Activated CD4-positive, alpha-beta memory T cell treated with anti-CD3 and anti-CD28 coated beads, Interleukin-2, amount 10 ng/mL, durations not matched to agents 7 days and 5 days (primary cell): ENCODE data around the gene FAAP20. TPM values are rescaled to one million over a fixed set of nuclear protein-coding genes. Genes with fewer than 3 reads are reported as not detected.

Experiments
- CTCF ChIA-PET: fragments of 350-600 bp; sonication (Branson Sonifier 250); formaldehyde crosslinking; loops from one replicate; lab custom pipeline; 2021; ENCODE audit warnings: antibody characterized with exemption, inconsistent platforms; lab: Charles Lee
- POLR2A ChIA-PET: fragments of 350-600 bp; sonication (Branson Sonifier 250); formaldehyde crosslinking; loops from one replicate; lab custom pipeline; 2021; ENCODE audit warnings: antibody characterized with exemption; lab: Charles Lee
- DNase-seq: peaks from one replicate; pipeline ENCODE4 v3.0.0-alpha.2; 2020
- H3K27ac Mint-ChIP-seq: one replicate; pipeline ENCODE4 v1.8.0; 2021; ENCODE audit warnings: mild to moderate bottlenecking, mixed read lengths
- H3K27me3 Mint-ChIP-seq: one replicate; pipeline ENCODE4 v1.8.0; 2021; ENCODE audit warnings: mixed read lengths
- H3K36me3 Mint-ChIP-seq: one replicate; pipeline ENCODE4 v1.8.0; 2021; ENCODE audit warnings: low read depth, mixed read lengths
- H3K4me1 Mint-ChIP-seq: one replicate; pipeline ENCODE4 v1.8.0; 2021; ENCODE audit warnings: mixed read lengths
- H3K4me3 Mint-ChIP-seq: one replicate; pipeline ENCODE4 v1.8.0; 2021; ENCODE audit warnings: mild to moderate bottlenecking, mixed read lengths
- H3K9me3 Mint-ChIP-seq: one replicate; pipeline ENCODE4 v1.8.0; 2021; ENCODE audit warnings: mixed read lengths
- total RNA-seq, 2 experiments: library from RNA; stranded (reverse); gene quantifications; one replicate each; pipeline ENCODE4 v1.2.3, GENCODE V29; 2021

FAAP20 gene
- total RNA-seq, 2 experiments from 2014 or later: 53.4 to 57.1 TPM

GRCh38 chr1:2184531-2184930 is 10.0 kb downstream of the FAAP20 start:
- Mint-ChIP-seq H3K36me3 (no peaks in the 10 kb centered on the region), H3K9me3 (no peaks in the 10 kb centered on the region), H3K4me1 (peaks cover 4% of the 10 kb centered on the region), H3K4me3 (no peak overlapping the region), H3K27me3 (no peaks in the 10 kb centered on the region), H3K27ac (no peak overlapping the region)
- ChIA-PET POLR2A (interaction anchor here (1.2 kb wide), 1 partner anchor 207 kb away, joined by 3 read pairs; the partner anchor contains the start of genes MORN1 and RER1), CTCF (interaction anchor here (1.4 kb wide), 1 partner anchor 10 kb away, joined by 5 read pairs; no protein-coding TSS in a partner anchor)
- no peak for DNase-seq

- H3K27me3 Mint-ChIP-seq: no peaks in the 10 kb centered on the region
- H3K36me3 Mint-ChIP-seq: no peaks in the 10 kb centered on the region
- H3K4me3 Mint-ChIP-seq: no peak overlapping the region
- H3K4me1 Mint-ChIP-seq: no peaks in the 10 kb centered on the region
- H3K27ac Mint-ChIP-seq: no peak overlapping the region
- CTCF ChIA-PET: interaction anchor here (1.4 to 1.6 kb wide), 2 partner anchors 9 to 10 kb away, joined by 4 to 5 read pairs; no protein-coding TSS in a partner anchor
- POLR2A ChIA-PET: interaction anchor here (1.2 kb wide), 1 partner anchor 208 kb away, joined by 3 read pairs; the partner anchor contains the start of genes MORN1 and RER1
- no peaks in the 10 kb centered on the region for H3K9me3 Mint-ChIP-seq
- DNase-seq: no peak
Observed at GRCh38 chr1:2183937-2184334, 10.6 kb downstream of the FAAP20 start.

- Mint-ChIP-seq H3K4me3 (no peak overlapping the region), H3K27ac (no peak overlapping the region), H3K36me3 (no peaks in the 10 kb centered on the region), H3K9me3 (no peaks in the 10 kb centered on the region), H3K27me3 (no peaks in the 10 kb centered on the region), H3K4me1 (no peaks in the 10 kb centered on the region)
- ChIA-PET CTCF (interaction anchor here (0.9 to 1.6 kb wide), 2 partner anchors 8 to 12 kb away, joined by 4 read pairs; partner anchors contain the start of gene FAAP20), POLR2A (interaction anchor here (0.5 kb wide), 1 partner anchor 157 kb away, joined by 4 read pairs; no protein-coding TSS in a partner anchor)
- DNase-seq: no peak
Observed at GRCh38 chr1:2182376-2182775, 12.2 kb downstream of the FAAP20 start.

GRCh38 chr1:2181752-2182151 is 12.8 kb downstream of the FAAP20 start:
- no peaks in the 10 kb centered on the region for H3K27me3 Mint-ChIP-seq
- H3K27ac Mint-ChIP-seq: no peak overlapping the region
- no peak overlapping the region for H3K4me3 Mint-ChIP-seq
- H3K9me3 Mint-ChIP-seq: no peaks in the 10 kb centered on the region
- no peak for DNase-seq
- POLR2A ChIA-PET: no interaction called here
- no peaks in the 10 kb centered on the region for H3K4me1 Mint-ChIP-seq
- H3K36me3 Mint-ChIP-seq: no peaks in the 10 kb centered on the region
- CTCF ChIA-PET: no interaction called here

GRCh38 chr1:2181271-2181670 is 13.3 kb downstream of the FAAP20 start:
- POLR2A ChIA-PET: no interaction called here
- CTCF ChIA-PET: no interaction called here
- Mint-ChIP-seq H3K4me3 (no peak overlapping the region), H3K36me3 (no peaks in the 10 kb centered on the region), H3K27ac (no peak overlapping the region), H3K9me3 (no peaks in the 10 kb centered on the region), H3K27me3 (no peaks in the 10 kb centered on the region), H3K4me1 (no peaks in the 10 kb centered on the region)
- DNase-seq: no peak

GRCh38 chr1:2180297-2181245 is 14.0 kb downstream of the FAAP20 start:
- DNase-seq: no peak
- no peak overlapping the region for H3K27ac Mint-ChIP-seq
- ChIA-PET POLR2A (no interaction called here), CTCF (no interaction called here)
- H3K4me3 Mint-ChIP-seq: no peak overlapping the region
- H3K9me3 Mint-ChIP-seq: no peaks in the 10 kb centered on the region
- no peaks in the 10 kb centered on the region for H3K27me3 Mint-ChIP-seq
- no peaks in the 10 kb centered on the region for H3K36me3 Mint-ChIP-seq
- H3K4me1 Mint-ChIP-seq: no peaks in the 10 kb centered on the region

GRCh38 chr1:2179283-2180013 is 15.1 kb downstream of the FAAP20 start:
- CTCF ChIA-PET: no interaction called here
- no peaks in the 10 kb centered on the region for H3K36me3 Mint-ChIP-seq

GRCh38 chr1:2178875-2179274 is 15.7 kb downstream of the FAAP20 start:
- DNase-seq: no peak
- ChIA-PET CTCF (no interaction called here), POLR2A (interaction anchor here (0.7 kb wide), 1 partner anchor 16 kb away, joined by 3 read pairs; the partner anchor contains the start of gene FAAP20)
- Mint-ChIP-seq H3K4me3 (no peak overlapping the region), H3K27me3 (no peaks in the 10 kb centered on the region), H3K9me3 (no peaks in the 10 kb centered on the region), H3K36me3 (no peaks in the 10 kb centered on the region), H3K4me1 (no peaks in the 10 kb centered on the region), H3K27ac (no peak overlapping the region)

More at GRCh38 chr1:2179283-2180013, 15.1 kb downstream of the FAAP20 start:
- Mint-ChIP-seq H3K4me1 (no peaks in the 10 kb centered on the region), H3K9me3 (no peaks in the 10 kb centered on the region), H3K27ac (no peak overlapping the region), H3K27me3 (no peaks in the 10 kb centered on the region), H3K4me3 (no peak overlapping the region)
- POLR2A ChIA-PET: interaction anchor here (0.7 kb wide), 1 partner anchor 15 kb away, joined by 3 read pairs; the partner anchor contains the start of gene FAAP20
- no peak for DNase-seq

- Mint-ChIP-seq H3K9me3 (no peaks in the 10 kb centered on the region), H3K27me3 (no peaks in the 10 kb centered on the region), H3K27ac (no peak overlapping the region), H3K4me1 (peaks cover under 1% of the 10 kb centered on the region), H3K36me3 (no peaks in the 10 kb centered on the region), H3K4me3 (no peak overlapping the region)
- DNase-seq: no peak
- ChIA-PET CTCF (no interaction called here), POLR2A (no interaction called here)
Observed at GRCh38 chr1:2177946-2178538, 16.5 kb downstream of the FAAP20 start.

GRCh38 chr1:2177541-2177940 is 17.0 kb downstream of the FAAP20 start:
- ChIA-PET POLR2A (no interaction called here), CTCF (no interaction called here)
- Mint-ChIP-seq H3K27ac (no peak overlapping the region), H3K4me1 (peaks cover 2% of the 10 kb centered on the region), H3K27me3 (no peaks in the 10 kb centered on the region), H3K36me3 (no peaks in the 10 kb centered on the region), H3K4me3 (no peak overlapping the region), H3K9me3 (no peaks in the 10 kb centered on the region)
- no peak for DNase-seq

GRCh38 chr1:2176615-2177014 is 18.0 kb downstream of the FAAP20 start:
- Mint-ChIP-seq H3K27ac (no peak overlapping the region), H3K36me3 (no peaks in the 10 kb centered on the region), H3K27me3 (no peaks in the 10 kb centered on the region), H3K9me3 (no peaks in the 10 kb centered on the region), H3K4me3 (no peak overlapping the region), H3K4me1 (peaks cover 2% of the 10 kb centered on the region)
- DNase-seq: no peak
- ChIA-PET CTCF (interaction anchor here (0.8 to 1.0 kb wide), 4 partner anchors 43 to 206 kb away, joined by 3 to 5 read pairs (median 3); no protein-coding TSS in a partner anchor), POLR2A (no interaction called here)

- no peaks in the 10 kb centered on the region for H3K36me3 Mint-ChIP-seq
- no peak overlapping the region for H3K27ac Mint-ChIP-seq
- no peaks in the 10 kb centered on the region for H3K9me3 Mint-ChIP-seq
- H3K27me3 Mint-ChIP-seq: no peaks in the 10 kb centered on the region
- ChIA-PET CTCF (interaction anchor here (0.8 to 2.4 kb wide), 5 partner anchors 12 to 206 kb away, joined by 3 to 12 read pairs (median 3); no protein-coding TSS in a partner anchor), POLR2A (no interaction called here)
- H3K4me1 Mint-ChIP-seq: peaks cover 2% of the 10 kb centered on the region
- no peak overlapping the region for H3K4me3 Mint-ChIP-seq
- no peak for DNase-seq
Observed at GRCh38 chr1:2175681-2176454, 18.7 kb downstream of the FAAP20 start.
